Measurements from ENCODE around the gene HSPBP1. TPM values are rescaled to one million over a fixed set of nuclear protein-coding genes. Genes with fewer than 3 reads are reported as not detected.

The HSPBP1 gene, protein sequence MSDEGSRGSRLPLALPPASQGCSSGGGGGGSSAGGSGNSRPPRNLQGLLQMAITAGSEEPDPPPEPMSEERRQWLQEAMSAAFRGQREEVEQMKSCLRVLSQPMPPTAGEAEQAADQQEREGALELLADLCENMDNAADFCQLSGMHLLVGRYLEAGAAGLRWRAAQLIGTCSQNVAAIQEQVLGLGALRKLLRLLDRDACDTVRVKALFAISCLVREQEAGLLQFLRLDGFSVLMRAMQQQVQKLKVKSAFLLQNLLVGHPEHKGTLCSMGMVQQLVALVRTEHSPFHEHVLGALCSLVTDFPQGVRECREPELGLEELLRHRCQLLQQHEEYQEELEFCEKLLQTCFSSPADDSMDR
- total RNA-seq (2022; extraction: Qiagen RNA extraction), result 118 to 141 TPM (median 133 TPM) in 5 replicates

DNA sequence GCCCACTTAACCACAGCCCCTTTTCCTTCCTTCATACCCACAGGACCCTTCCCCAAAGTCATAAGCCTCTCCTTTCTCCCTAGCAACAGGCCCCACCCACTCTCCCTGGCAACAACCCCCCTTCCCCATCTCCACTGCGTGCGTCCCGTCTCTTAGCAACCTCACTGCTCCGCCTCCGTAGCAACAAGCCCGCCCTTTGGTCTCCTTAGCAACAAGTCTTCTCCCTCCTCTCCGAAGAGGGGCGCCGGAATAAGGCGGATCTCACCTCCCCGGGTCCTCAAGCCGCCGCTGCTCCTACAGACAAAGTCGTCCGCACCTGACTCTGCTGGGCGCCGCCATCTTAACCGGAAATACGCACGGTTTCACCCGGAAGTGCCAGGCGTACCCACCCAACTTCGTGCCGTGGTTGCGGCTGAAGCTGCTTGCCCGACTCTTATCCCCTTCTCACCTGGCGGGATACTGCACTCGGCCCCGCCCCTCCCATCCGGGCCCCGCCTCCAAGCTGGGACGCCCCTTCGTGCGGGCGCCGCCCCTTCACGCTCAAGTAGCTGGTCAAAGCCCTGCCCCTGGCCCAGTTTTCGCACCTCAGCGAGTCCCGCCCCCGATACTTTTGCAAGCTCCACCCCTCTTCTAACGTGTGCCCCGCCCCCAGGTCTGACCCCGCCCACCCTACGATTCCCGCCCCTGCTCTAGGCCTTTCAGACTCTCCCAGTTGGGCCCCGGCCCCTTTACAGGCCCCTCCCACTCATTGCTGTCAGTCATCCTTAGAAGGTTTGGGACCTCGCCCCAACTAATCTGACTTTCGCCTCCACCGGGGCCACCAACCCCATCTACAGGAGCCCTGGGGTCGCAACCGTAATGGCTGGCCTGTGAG lies at the start of gene HSPBP1:
TSS of gene HSPBP1 (minus strand) at position 341 of the 874 bp plus-strand sequence. CDS start 502 bp downstream, outside the sequence.

DNA sequence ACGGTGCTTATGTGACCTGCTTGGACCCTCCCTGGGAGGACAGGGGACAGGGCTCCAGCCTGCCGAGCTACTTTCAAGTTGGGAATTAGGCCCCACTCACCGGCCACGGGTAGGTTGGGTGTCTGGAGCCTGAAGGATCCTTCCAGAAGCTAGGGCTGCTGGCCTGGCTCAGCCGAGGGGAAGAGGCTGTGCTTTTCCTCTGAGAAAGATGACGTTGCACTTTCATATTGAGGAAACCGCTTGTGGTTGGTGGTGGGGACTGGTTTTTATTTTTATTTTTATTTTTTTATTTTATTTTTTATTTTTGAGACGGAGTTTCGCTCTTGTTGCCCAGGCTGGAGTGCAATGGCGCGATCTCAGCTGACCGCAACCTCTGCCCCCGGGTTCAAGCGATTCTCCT lies 45.3 kb upstream of the HSPBP1 start, which contains the start of gene TMEM150B:
TSS of gene TMEM150B (minus strand) at position 170 of the 400 bp plus-strand sequence. CDS start 4,305 bp downstream, outside the sequence.

DNA sequence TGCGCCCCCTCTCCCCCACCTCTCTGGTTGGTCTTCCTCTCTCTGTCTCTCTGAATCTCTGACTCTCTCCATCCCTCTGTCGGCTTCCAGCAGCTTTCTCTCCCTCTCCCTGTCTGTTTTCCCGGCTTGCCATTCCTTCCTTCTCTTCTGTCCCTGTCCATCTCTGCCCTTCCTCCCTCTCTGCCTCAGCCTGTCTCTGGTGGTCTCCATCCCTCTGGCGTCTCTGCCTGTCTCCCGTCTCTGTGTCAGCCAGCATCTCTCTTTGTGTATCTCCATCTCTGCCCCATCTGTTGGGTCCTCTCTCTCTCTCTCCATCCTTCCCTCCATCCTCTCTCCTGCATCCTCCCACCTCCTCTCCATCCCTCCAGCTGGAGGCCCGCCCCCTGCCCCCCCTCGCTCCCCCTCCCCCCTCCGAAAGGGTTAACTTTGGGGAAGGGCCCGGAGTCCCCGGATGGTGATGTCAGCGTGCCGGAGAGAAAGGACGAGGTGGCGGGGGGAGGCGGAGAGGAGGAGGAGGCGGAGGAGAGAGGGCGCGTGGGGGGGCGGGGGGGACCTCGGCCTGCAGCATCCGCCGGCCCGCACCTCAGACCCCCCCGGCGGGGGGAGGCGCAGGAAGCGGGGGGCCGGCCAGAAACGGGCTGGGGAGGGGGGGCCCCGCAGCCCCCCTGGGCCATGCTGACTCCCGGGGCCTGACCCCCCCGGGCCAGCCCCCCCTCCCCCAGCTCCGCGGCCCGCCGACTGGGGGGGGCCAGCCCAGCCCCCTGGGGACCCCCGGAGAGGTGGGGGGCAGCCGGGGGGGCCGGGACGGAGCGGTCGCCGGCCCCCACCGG lies 3.9 kb upstream of the HSPBP1 start, which contains the start of gene BRSK1:
TSS of gene BRSK1 (plus strand) at position 450 of the 830 bp plus-strand sequence. CDS start 446 bp downstream, outside the sequence.

DNA sequence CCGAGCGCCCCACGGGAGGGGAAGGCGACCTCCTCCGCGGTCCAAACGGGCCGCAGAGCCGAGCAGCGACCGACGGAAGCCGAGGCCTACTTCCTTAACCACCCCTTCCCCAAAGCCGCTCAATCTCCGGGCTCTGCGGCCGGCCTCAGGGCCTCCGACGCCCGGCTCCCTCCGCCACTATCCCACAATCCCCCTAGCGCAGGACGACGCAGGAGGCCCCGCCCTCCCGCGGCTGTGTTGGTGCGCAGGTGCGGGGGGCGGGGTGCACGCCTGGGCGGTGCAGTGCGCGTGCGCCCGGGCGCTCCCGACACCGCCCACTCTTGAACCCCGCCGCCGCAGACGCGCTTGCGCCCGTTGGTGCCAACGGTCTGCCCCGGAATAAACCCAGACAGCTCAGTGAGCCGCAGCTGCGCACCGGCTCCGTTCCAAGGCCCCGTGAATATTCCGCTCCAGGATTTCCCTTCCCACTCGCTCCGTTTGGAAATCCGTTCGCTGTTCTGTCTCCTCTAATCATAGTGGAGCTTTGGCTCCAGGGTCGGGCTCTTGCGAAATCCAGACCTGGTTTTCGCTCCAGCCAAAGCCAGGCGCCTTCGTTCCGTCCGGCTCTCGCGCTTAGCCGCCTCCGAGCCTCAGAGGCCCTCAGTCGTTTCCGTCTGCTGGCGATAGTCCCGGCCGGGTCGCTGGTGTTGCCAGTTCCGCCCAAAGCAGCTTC lies 20.9 kb downstream of the HSPBP1 start, which contains the start of gene PPP6R1:
TSS of gene PPP6R1 (minus strand) at position 190 of the 712 bp plus-strand sequence. CDS start 11,914 bp downstream, outside the sequence.

DNA sequence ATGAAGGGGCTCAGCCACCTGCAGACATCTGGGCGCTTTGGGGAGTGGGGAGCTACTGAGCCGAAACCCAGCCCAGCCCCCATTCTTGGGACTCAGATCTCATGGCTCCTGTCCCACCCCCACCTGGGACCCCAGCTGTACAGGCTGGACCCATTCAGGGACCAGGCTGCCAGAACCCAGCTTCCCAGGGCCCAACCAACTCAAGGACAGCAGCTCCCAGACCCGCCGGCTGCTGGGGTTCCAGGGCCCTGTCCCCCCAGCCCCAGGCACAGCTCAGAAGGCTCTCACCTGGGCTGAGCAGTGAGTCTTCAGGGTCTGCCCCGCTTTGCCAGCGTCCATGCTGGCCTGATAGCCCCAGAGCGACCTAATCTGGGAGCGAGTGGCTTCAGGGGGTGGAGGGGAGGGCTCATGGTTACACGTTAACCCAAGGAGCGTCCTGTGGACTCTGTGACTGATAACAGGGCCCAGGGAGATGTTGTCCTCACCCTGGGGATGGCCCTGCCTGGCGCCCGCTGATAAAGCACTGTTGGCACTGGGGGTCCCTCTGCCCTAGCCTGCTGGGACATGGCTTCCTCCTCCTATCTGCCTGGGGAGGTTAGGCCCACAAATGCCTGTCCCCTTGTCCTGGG lies 51.4 kb downstream of the HSPBP1 start, which contains the start of gene TMEM86B:
TSS of gene TMEM86B (minus strand) at position 361 of the 629 bp plus-strand sequence. CDS start at position 339, 22 bp downstream.

Other genes with a start within 250 kb of the HSPBP1 start
- 0.08 to 0.21 TPM (median 0.16 TPM) in 5 replicates for gene GP6, start 241.8 kb downstream of the HSPBP1 start, total RNA-seq (2022; extraction: Qiagen RNA extraction)
- gene RDH13, start 217.0 kb downstream of the HSPBP1 start, total RNA-seq (2022; extraction: Qiagen RNA extraction), result 19.5 to 20.9 TPM (median 20.3 TPM) in 5 replicates
- 3.6 to 6.4 TPM (median 5.4 TPM) in 5 replicates for gene EPS8L1, start 204.2 kb downstream of the HSPBP1 start, total RNA-seq (2022; extraction: Qiagen RNA extraction)
- gene PPP1R12C, start 162.5 kb downstream of the HSPBP1 start, total RNA-seq (2022; extraction: Qiagen RNA extraction), result 65.1 to 85.5 TPM (median 79.5 TPM) in 5 replicates
- 108 to 144 TPM (median 132 TPM) in 5 replicates for gene TNNT1, start 130.9 kb downstream of the HSPBP1 start, total RNA-seq (2022; extraction: Qiagen RNA extraction)
- gene TNNI3, start 122.4 kb downstream of the HSPBP1 start, total RNA-seq (2022; extraction: Qiagen RNA extraction), result 4.8 to 7.9 TPM (median 7.6 TPM) in 5 replicates
- gene DNAAF3, start 113.5 kb downstream of the HSPBP1 start, total RNA-seq (2022; extraction: Qiagen RNA extraction), result 5.2 to 6.4 TPM (median 5.6 TPM) in 5 replicates
- gene SYT5, start 99.8 kb downstream of the HSPBP1 start, total RNA-seq (2022; extraction: Qiagen RNA extraction), result 3.0 to 4.8 TPM (median 4.3 TPM) in 5 replicates
- 3.1 to 5.8 TPM (median 4.0 TPM) in 5 replicates for gene PTPRH, start 70.6 kb downstream of the HSPBP1 start, total RNA-seq (2022; extraction: Qiagen RNA extraction)
- 2.7 to 4.2 TPM (median 3.9 TPM) in 5 replicates for gene TMEM86B, start 51.3 kb downstream of the HSPBP1 start, total RNA-seq (2022; extraction: Qiagen RNA extraction)
- 93.5 to 110 TPM (median 107 TPM) in 5 replicates for gene PPP6R1, start 21.1 kb downstream of the HSPBP1 start, total RNA-seq (2022; extraction: Qiagen RNA extraction)
- gene BRSK1, start 3.9 kb upstream of the HSPBP1 start, total RNA-seq (2022; extraction: Qiagen RNA extraction), result 2.4 to 3.6 TPM (median 3.1 TPM) in 5 replicates
- gene TMEM150B, start 45.2 kb upstream of the HSPBP1 start, total RNA-seq (2022; extraction: Qiagen RNA extraction), result 0.20 TPM in 1 of 5 replicates, not detected in the others
- gene KMT5C, start 59.8 kb upstream of the HSPBP1 start, total RNA-seq (2022; extraction: Qiagen RNA extraction), result 4.5 to 6.4 TPM (median 5.2 TPM) in 5 replicates
- 0.56 to 0.99 TPM (median 0.66 TPM) in 5 replicates for gene COX6B2, start 74.6 kb upstream of the HSPBP1 start, total RNA-seq (2022; extraction: Qiagen RNA extraction)
- gene GARIN5B, start 83.2 kb upstream of the HSPBP1 start, total RNA-seq (2022; extraction: Qiagen RNA extraction), result 0.06 to 0.20 TPM (median 0.10 TPM) in 5 replicates
- 11.8 to 15.1 TPM (median 12.3 TPM) in 5 replicates for gene IL11, start 90.4 kb upstream of the HSPBP1 start, total RNA-seq (2022; extraction: Qiagen RNA extraction)
- gene TMEM190, start 96.7 kb upstream of the HSPBP1 start, total RNA-seq (2022; extraction: Qiagen RNA extraction), result 1.1 to 2.0 TPM (median 1.4 TPM) in 5 replicates
- 1.4 to 10.5 TPM (median 8.0 TPM) in 5 replicates for gene TMEM238, start 104.2 kb upstream of the HSPBP1 start, total RNA-seq (2022; extraction: Qiagen RNA extraction)
- gene RPL28, start 105.8 kb upstream of the HSPBP1 start, total RNA-seq (2022; extraction: Qiagen RNA extraction), result 2,211 to 2,788 TPM (median 2,598 TPM) in 5 replicates
- gene UBE2S, start 127.7 kb upstream of the HSPBP1 start, total RNA-seq (2022; extraction: Qiagen RNA extraction), result 244 to 439 TPM (median 386 TPM) in 5 replicates
- gene SHISA7, start 163.2 kb upstream of the HSPBP1 start, total RNA-seq (2022; extraction: Qiagen RNA extraction), result not detected in 5 replicates
- 50.1 to 63.3 TPM (median 58.1 TPM) in 5 replicates for gene ISOC2, start 181.5 kb upstream of the HSPBP1 start, total RNA-seq (2022; extraction: Qiagen RNA extraction)
- gene C19orf85, start 184.6 kb upstream of the HSPBP1 start, total RNA-seq (2022; extraction: Qiagen RNA extraction), result not detected in 5 replicates
- gene ZNF628, start 196.5 kb upstream of the HSPBP1 start, total RNA-seq (2022; extraction: Qiagen RNA extraction), result 5.2 to 9.1 TPM (median 6.3 TPM) in 5 replicates
- gene NAT14, start 205.1 kb upstream of the HSPBP1 start, total RNA-seq (2022; extraction: Qiagen RNA extraction), result 31.4 to 58.8 TPM (median 53.6 TPM) in 5 replicates
- 0.34 to 1.2 TPM (median 0.77 TPM) in 5 replicates for gene SSC5D, start 208.3 kb upstream of the HSPBP1 start, total RNA-seq (2022; extraction: Qiagen RNA extraction)

Measured in A549 treated with Hydrocortisone at 1 μM for 4 hours (cell line).